ENCODE measurements around the gene OBSCN. TPM values are rescaled to one million over a fixed set of nuclear protein-coding genes. Genes with fewer than 3 reads are reported as not detected.

OBSCN gene
- total and polyA plus RNA-seq, 10 of the 15 experiments (the other 5 are each of a cell fraction or from before 2014, with no cell fraction given): 0.01 to 0.36 (median 0.08) TPM; not detected in 2

GRCh38 chr1:228169345-228169744 lies 38.5 kb upstream of the OBSCN start (continued):
- TF ChIP-seq GATAD2B (conservative IDR thresholded peaks at IDR 0.05; ENCODE audit: low read depth) (no peak), SIX5 (IDR thresholded peaks at IDR 0.05; ENCODE audit: low read depth, low read length, severe bottlenecking) (no peak), POLR2AphosphoS5 (IDR thresholded peaks at IDR 0.05; ENCODE audit: low read length) (no peak), PRDM15 (CRISPR knock-in tag; IDR thresholded peaks at IDR 0.05) (no peak), EGR1 (IDR thresholded peaks at IDR 0.05; ENCODE audit: borderline replicate concordance in 1 of 2, low read depth in 2 of 2, low read length in 2 of 2) (no peak), IKZF2 (IDR thresholded peaks at IDR 0.05) (no peak), NR2C2 (IDR thresholded peaks at IDR 0.05; ENCODE audit: borderline replicate concordance, control insufficient read depth, insufficient read length, low read depth) (no peak)

- 74% methylated on average over 7 of the region's 7 CpGs for WGBS (ENCODE audit: insufficient coverage, insufficient replicate concordance, low lambda C conversion rate, missing lambda C conversion rate)
- Histone ChIP-seq H3K4me2 (ENCODE audit: control insufficient read depth, insufficient read depth) (no peak overlapping the region), H3K79me2 (ENCODE audit: control insufficient read depth, insufficient read depth, low read length) (peaks cover 4% of the 10 kb centered on the region), H2AFZ (ENCODE audit: control insufficient read depth, low read depth, low read length) (no peak overlapping the region), H3K27ac (ENCODE audit: control insufficient read depth, insufficient read depth) (no peak overlapping the region), H3K36me3 (ENCODE audit: control insufficient read depth in 2 of 2, insufficient read depth in 2 of 2, low read length in 1 of 2) (peaks cover 0 to 5% of the 10 kb centered on the region in 2 experiments; a peak in 2 of 4 replicates), H3K4me1 (ENCODE audit: control insufficient read depth, insufficient read depth, low read length) (peaks cover 10% of the 10 kb centered on the region), H3K27me3 (replicated peaks in 1 of 2; ENCODE audit: control insufficient read depth in 2 of 2, insufficient read depth in 2 of 2, low read length in 1 of 2) (no peaks in the 10 kb centered on the region), H3K4me3 (no peak overlapping the region), H4K20me1 (ENCODE audit: control insufficient read depth, insufficient read depth) (no peaks in the 10 kb centered on the region), H3K9ac (ENCODE audit: control insufficient read depth, insufficient read depth, low read length) (no peak overlapping the region), H3K9me3 (replicated peaks; ENCODE audit: control insufficient read depth, insufficient read depth, low read length) (no peaks in the 10 kb centered on the region)
- ATAC-seq (no peak), DNase-seq (ENCODE audit: low read depth, low spot score) (no peak), FAIRE-seq (no peak)
- RAD21 ChIA-PET (ENCODE audit: unreplicated experiment): no interaction called here
- in situ Hi-C loops (cut with MboI) (loop anchor here (5.0 kb wide), 1 partner anchor 33 kb away; no protein-coding TSS in a partner anchor), intact Hi-C loops (cut with micrococcal nuclease; ENCODE audit: unreplicated experiment) (no loop called here)
- no peak for TF ChIP-seq NR2C2 (IDR thresholded peaks at IDR 0.05; ENCODE audit: borderline replicate concordance, control insufficient read depth, insufficient read length, low read depth)
- no peak for TF ChIP-seq POLR2AphosphoS5 (IDR thresholded peaks at IDR 0.05; ENCODE audit: low read length)
- CTCF ChIA-PET: interaction anchor here (1.1 kb wide), 1 partner anchor 40 kb away, joined by 3 read pairs; no protein-coding TSS in a partner anchor
- POLR2A ChIA-PET: no interaction called here
- no TSS peak for BruUV-seq (replicated peaks)
- SMC1A ChIA-PET (ENCODE audit: uncharacterized antibody, unreplicated experiment): no interaction called here
These were observed 37.2 kb upstream of the OBSCN start for GRCh38 chr1:228170666-228171065.
